Keratinocyte (primary cell): ENCODE measurements around the gene OR56B4. TPM values are rescaled to one million over a fixed set of nuclear protein-coding genes. Genes with fewer than 3 reads are reported as not detected.

Source experiments
- DNase-seq: peaks from one replicate; pipeline ENCODE4 v3.0.0-alpha.2; 2011; ENCODE audit warnings: low read depth, missing footprints, low spot score
- FAIRE-seq: peaks from 2 replicates; lab custom pipeline; 2011; peaks lifted over from hg19 to GRCh38; lab: Jason Lieb, UNC
- H2AFZ ChIP-seq: 2 replicates; pipeline ENCODE4 v1.6.0; 2012; ENCODE audit warnings: low read length, control low read depth, inconsistent platforms; ENCODE audit not compliant: control insufficient read depth
- H3K27ac ChIP-seq: 2 replicates; pipeline ENCODE4 v1.5.1; 2011; ENCODE audit warnings: low read length; ENCODE audit not compliant: control insufficient read depth, insufficient read depth
- H3K27me3 ChIP-seq: 3 replicates; pipeline ENCODE4 v1.6.0; 2011; ENCODE audit warnings: low read length; ENCODE audit not compliant: control insufficient read depth, insufficient read depth; ENCODE audit errors: extremely low read depth
- H3K36me3 ChIP-seq, 2 experiments: 2 replicates in 1 of 2; 3 replicates in 1 of 2; pipeline ENCODE4 v1.5.1; 2011; ENCODE audit warnings: low read length in 2 of 2, mild to moderate bottlenecking in 1 of 2; ENCODE audit not compliant: control insufficient read depth in 2 of 2, insufficient read depth in 2 of 2; ENCODE audit errors: extremely low read depth in 1 of 2
- H3K4me1 ChIP-seq: 3 replicates; pipeline ENCODE4 v1.5.1; 2011; ENCODE audit warnings: low read length; ENCODE audit not compliant: control insufficient read depth, insufficient read depth; ENCODE audit errors: extremely low read depth
- H3K4me2 ChIP-seq: 3 replicates; pipeline ENCODE4 v1.6.0; 2011; ENCODE audit warnings: low read depth, low read length; ENCODE audit not compliant: control insufficient read depth, insufficient read depth; ENCODE audit errors: extremely low read depth
- H3K4me3 ChIP-seq, 3 experiments: fragments of 200-600 bp in 1 of 3; sonication (generic) in 1 of 3; 2 replicates in 2 of 3; 3 replicates in 1 of 3; pipeline ENCODE4 v1.5.1; 2011 to 2016; ENCODE audit warnings: low read length in 3 of 3, mild to moderate bottlenecking in 3 of 3, control low read depth in 2 of 3, inconsistent platforms in 1 of 3, low read depth in 1 of 3, mixed read lengths in 1 of 3, mixed run types in 1 of 3, moderate library complexity in 1 of 3; ENCODE audit not compliant: control insufficient read depth in 2 of 3, insufficient read depth in 2 of 3; ENCODE audit errors: extremely low read depth in 1 of 3
- H3K79me2 ChIP-seq: 2 replicates; pipeline ENCODE4 v1.6.0; 2012; ENCODE audit warnings: low read length; ENCODE audit not compliant: control insufficient read depth, insufficient read depth
- H3K9ac ChIP-seq: 3 replicates; pipeline ENCODE4 v1.6.0; 2011; ENCODE audit warnings: low read length; ENCODE audit not compliant: control insufficient read depth, insufficient read depth; ENCODE audit errors: extremely low read depth
- H3K9me1 ChIP-seq: 3 replicates; pipeline ENCODE4 v1.6.0; 2011; ENCODE audit warnings: low read length; ENCODE audit not compliant: control insufficient read depth, insufficient read depth; ENCODE audit errors: extremely low read depth
- H3K9me3 ChIP-seq: 2 replicates; pipeline ENCODE4 v1.5.1; 2012; ENCODE audit warnings: low read depth, low read length; ENCODE audit not compliant: control insufficient read depth
- H4K20me1 ChIP-seq: 3 replicates; pipeline ENCODE4 v1.6.0; 2011; ENCODE audit warnings: low read length; ENCODE audit not compliant: control insufficient read depth, insufficient read depth; ENCODE audit errors: extremely low read depth
- EZH2 ChIP-seq: IDR thresholded peaks from one replicate; pipeline ENCODE4 v1.6.1; 2012; ENCODE audit warnings: inconsistent platforms, mild to moderate bottlenecking, low read length, moderate library complexity
- dilution Hi-C: fragments of 300-500 bp; cut with MboI; formaldehyde crosslinking; loops from one replicate; pipeline ENCODE4 v1.7.0; 2020; ENCODE audit warnings: low sequenced_read_pairs; ENCODE audit not compliant: extremely low pct_ligation_motif_present
- polyA plus RNA-seq, 5 experiments: library from polyadenylated mRNA; depleted of rRNA in 3 of 5; stranded (reverse) in 3 of 5; stranded (forward) in 1 of 5; unstranded in 1 of 5; fragments of >200 nt; gene quantifications; 1 replicate in 1 of 5; 2 replicates in 3 of 5; 3 replicates in 1 of 5; pipeline versions ENCODE4 v1.2.1 to v1.2.3, GENCODE V29; 2011 to 2012; ENCODE audit warnings: missing spikeins in 2 of 5, low read depth in 1 of 5, low replicate concordance in 1 of 5
- TF ChIP-seq, protein P1 (sequence below), 3 experiments: IDR thresholded peaks in 1 of 3; conservative IDR thresholded peaks in 1 of 3; optimal IDR thresholded peaks in 1 of 3; 2 replicates in 2 of 3; 3 replicates in 1 of 3; pipeline versions ENCODE3 to v1.5.1; 2011; ENCODE audit warnings: low read length in 3 of 3, mild to moderate bottlenecking in 3 of 3, moderate library complexity in 2 of 3, control low read depth in 1 of 3, inconsistent platforms in 1 of 3; ENCODE audit not compliant: insufficient read depth in 2 of 3; ENCODE audit errors: extremely low read depth in 1 of 3

The OR56B4 gene
- polyA plus RNA-seq, 1 donor (not counting 4 experiments of a cell fraction or from before 2014, with no cell fraction given): not detected

DNA sequence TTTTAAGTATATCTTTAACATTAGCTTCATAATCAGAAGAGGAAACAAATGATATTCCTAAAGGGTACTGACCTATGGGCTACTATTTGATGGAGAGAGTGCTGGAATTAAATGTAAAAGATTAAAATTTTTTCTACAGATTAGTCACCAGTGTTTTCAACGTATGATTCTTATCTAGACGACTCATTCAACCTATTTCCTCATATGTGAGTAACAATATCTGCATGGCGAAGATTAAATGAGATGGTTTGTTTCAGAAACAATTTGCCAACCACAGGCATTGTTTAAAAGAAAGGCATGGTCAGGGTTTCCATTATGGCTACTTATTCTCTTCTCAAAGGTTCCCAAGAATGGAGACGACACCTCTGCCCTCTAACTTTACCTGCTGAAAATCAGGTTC lies 20.4 kb downstream of the OR56B4 start:
- H3K27me3 ChIP-seq: no peaks in the 10 kb centered on the region
- FAIRE-seq: no peak
- no peaks in the 10 kb centered on the region for H3K36me3 ChIP-seq
- TF ChIP-seq, protein P1, sequence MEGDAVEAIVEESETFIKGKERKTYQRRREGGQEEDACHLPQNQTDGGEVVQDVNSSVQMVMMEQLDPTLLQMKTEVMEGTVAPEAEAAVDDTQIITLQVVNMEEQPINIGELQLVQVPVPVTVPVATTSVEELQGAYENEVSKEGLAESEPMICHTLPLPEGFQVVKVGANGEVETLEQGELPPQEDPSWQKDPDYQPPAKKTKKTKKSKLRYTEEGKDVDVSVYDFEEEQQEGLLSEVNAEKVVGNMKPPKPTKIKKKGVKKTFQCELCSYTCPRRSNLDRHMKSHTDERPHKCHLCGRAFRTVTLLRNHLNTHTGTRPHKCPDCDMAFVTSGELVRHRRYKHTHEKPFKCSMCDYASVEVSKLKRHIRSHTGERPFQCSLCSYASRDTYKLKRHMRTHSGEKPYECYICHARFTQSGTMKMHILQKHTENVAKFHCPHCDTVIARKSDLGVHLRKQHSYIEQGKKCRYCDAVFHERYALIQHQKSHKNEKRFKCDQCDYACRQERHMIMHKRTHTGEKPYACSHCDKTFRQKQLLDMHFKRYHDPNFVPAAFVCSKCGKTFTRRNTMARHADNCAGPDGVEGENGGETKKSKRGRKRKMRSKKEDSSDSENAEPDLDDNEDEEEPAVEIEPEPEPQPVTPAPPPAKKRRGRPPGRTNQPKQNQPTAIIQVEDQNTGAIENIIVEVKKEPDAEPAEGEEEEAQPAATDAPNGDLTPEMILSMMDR (optimal IDR thresholded peaks at IDR 0.05 in 1 of 3, IDR thresholded peaks at IDR 0.05 in 1 of 3, conservative IDR thresholded peaks at IDR 0.05 in 1 of 3; ENCODE audit: extremely low read depth in 1 of 3, insufficient read depth in 2 of 3, low read length in 3 of 3): no peak
- no peak for TF ChIP-seq EZH2
- H4K20me1 ChIP-seq: no peaks in the 10 kb centered on the region
- no peak overlapping the region for H3K9ac ChIP-seq
- dilution Hi-C loops: no loop called here
- H3K27ac ChIP-seq: no peak overlapping the region
- no peak overlapping the region for H2AFZ ChIP-seq
- no peaks in the 10 kb centered on the region for H3K79me2 ChIP-seq
- no peak overlapping the region for H3K4me2 ChIP-seq
- no peak for DNase-seq
- H3K9me3 ChIP-seq: no peaks in the 10 kb centered on the region
- no peaks in the 10 kb centered on the region for H3K9me1 ChIP-seq
- no peak overlapping the region for H3K4me3 ChIP-seq
- H3K4me1 ChIP-seq: no peaks in the 10 kb centered on the region

DNA sequence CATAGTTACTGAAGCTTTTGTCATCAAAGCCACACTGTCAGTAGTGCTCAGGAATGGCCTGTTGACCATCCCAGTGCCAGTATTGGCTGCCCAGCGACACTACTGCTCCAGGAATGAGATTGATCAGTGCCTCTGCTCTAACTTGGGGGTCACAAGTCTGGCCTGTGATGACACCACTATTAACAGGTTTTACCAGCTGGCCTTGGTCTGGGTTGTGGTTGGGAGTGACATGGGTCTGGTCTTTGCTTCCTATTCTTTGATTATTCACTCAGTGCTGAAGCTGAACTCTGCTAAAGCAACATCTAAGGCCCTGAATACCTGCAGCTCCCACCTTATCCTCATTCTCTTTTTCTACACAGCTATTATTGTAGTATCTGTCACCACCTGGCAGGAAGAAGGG lies 21.5 kb downstream of the OR56B4 start:
- H3K9ac ChIP-seq: no peak overlapping the region
- H3K9me1 ChIP-seq: no peaks in the 10 kb centered on the region
- H3K36me3 ChIP-seq: no peaks in the 10 kb centered on the region
- dilution Hi-C loops: no loop called here
- no peak for TF ChIP-seq EZH2
- TF ChIP-seq, protein P1 (optimal IDR thresholded peaks at IDR 0.05 in 1 of 3, IDR thresholded peaks at IDR 0.05 in 1 of 3, conservative IDR thresholded peaks at IDR 0.05 in 1 of 3; ENCODE audit: extremely low read depth in 1 of 3, insufficient read depth in 2 of 3, low read length in 3 of 3): no peak
- H3K4me2 ChIP-seq: no peak overlapping the region
- no peaks in the 10 kb centered on the region for H3K9me3 ChIP-seq
- H3K4me3 ChIP-seq: no peak overlapping the region
- H4K20me1 ChIP-seq: no peaks in the 10 kb centered on the region
- no peaks in the 10 kb centered on the region for H3K79me2 ChIP-seq
- FAIRE-seq (no peak), DNase-seq (no peak)
- no peaks in the 10 kb centered on the region for H3K27me3 ChIP-seq
- no peak overlapping the region for H3K27ac ChIP-seq
- no peaks in the 10 kb centered on the region for H3K4me1 ChIP-seq
- H2AFZ ChIP-seq: no peak overlapping the region
